HUES64 (cell line): ENCODE data around the gene POPDC2.

ENCODE experiments used
- H3K27ac ChIP-seq: 2 replicates; pipeline ENCODE4 v1.7.0; 2013; ENCODE audit warnings: low read depth, low read length, inconsistent platforms
- H3K27me3 ChIP-seq: 2 replicates; pipeline ENCODE4 v1.6.1; 2013; ENCODE audit warnings: mild to moderate bottlenecking, low read length; ENCODE audit not compliant: insufficient read depth
- H3K36me3 ChIP-seq: 2 replicates; pipeline ENCODE4 v1.6.1; 2013; ENCODE audit warnings: mild to moderate bottlenecking, low read length; ENCODE audit not compliant: insufficient read depth
- H3K4me1 ChIP-seq: 2 replicates; pipeline ENCODE4 v1.6.1; 2013; ENCODE audit warnings: mild to moderate bottlenecking, low read length, moderate library complexity; ENCODE audit not compliant: insufficient read depth
- H3K4me3 ChIP-seq: 2 replicates; pipeline ENCODE4 v1.5.1; 2013; ENCODE audit warnings: mild to moderate bottlenecking, low read length, moderate library complexity
- H3K9ac ChIP-seq: 2 replicates; pipeline ENCODE4 v1.6.1; 2013; ENCODE audit warnings: mild to moderate bottlenecking, low read depth, low read length
- H3K9me3 ChIP-seq: 2 replicates; pipeline ENCODE4 v1.6.1; 2013; ENCODE audit warnings: low read depth, low read length; ENCODE audit not compliant: insufficient read depth
- WGBS: fragments of 150-250, 120-280 bp; methylation state at CpG from one replicate; pipeline ENCODE4 v1.1.7; 2013; ENCODE audit warnings: missing lambda C conversion rate; 5-methylcytosine and 5-hydroxymethylcytosine counted together

Gene POPDC2

DNA sequence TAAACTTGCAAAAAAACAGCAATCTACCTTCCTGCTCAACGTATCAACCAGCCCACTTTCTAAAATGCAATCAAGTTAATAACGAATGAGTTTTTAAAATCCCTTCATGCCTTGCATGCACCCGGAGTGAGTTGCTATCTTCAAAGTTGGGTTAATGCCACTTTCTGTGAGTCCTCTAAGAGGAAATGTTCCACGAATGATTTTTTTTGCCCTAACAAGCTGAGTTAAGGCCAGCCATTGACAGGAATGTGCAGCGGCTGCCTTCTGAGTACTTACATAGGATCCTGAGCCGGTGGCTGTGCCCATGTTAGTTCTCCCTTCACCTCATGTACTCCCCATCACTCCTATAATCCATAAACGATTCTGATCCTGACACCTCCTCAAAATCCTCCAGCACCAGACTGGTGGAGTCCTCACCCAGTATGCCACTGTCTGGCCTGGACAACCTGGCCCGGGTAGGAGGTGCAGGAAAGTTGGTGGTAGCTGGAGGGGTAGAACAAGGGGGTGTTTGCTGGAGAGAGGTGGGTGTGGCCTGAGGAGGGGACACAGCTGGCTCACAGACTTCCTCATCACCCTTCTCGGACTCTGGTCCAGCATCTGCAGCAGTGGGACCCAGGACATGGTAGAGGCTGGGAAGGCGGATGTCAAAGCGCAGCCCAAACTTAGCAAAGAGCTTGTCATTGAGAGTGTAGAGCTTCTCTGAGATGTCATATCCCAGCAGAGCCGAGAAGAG, 12.4 kb downstream of the POPDC2 start:
- Histone ChIP-seq H3K27ac (no peak overlapping the region), H3K9me3 (no peaks in the 10 kb centered on the region), H3K9ac (no peak overlapping the region), H3K4me3 (no peak overlapping the region), H3K27me3 (no peaks in the 10 kb centered on the region), H3K36me3 (no peaks in the 10 kb centered on the region), H3K4me1 (peaks cover 8% of the 10 kb centered on the region; the same call in 1 of the 2 replicates)
- 89% methylated on average over 12 of the region's 12 CpGs for WGBS

- no peaks in the 10 kb centered on the region for H3K9me3 ChIP-seq
- H3K4me1 ChIP-seq, result peaks cover 8% of the 10 kb centered on the region; the same call in 1 of the 2 replicates
- no peak overlapping the region for H3K9ac ChIP-seq
- H3K27me3 ChIP-seq, result no peaks in the 10 kb centered on the region
- H3K27ac ChIP-seq, result no peak overlapping the region
- H3K36me3 ChIP-seq, result no peaks in the 10 kb centered on the region
- WGBS, result 89% methylated on average over 2 of the region's 2 CpGs
- H3K4me3 ChIP-seq, result no peak overlapping the region
Measured at GRCh38 chr3:119647171-119647570, 13.2 kb downstream of the POPDC2 start.

GRCh38 chr3:119645813-119646212, 14.6 kb downstream of the POPDC2 start:
- H3K9me3 ChIP-seq, result no peaks in the 10 kb centered on the region
- no peak overlapping the region for H3K27ac ChIP-seq
- H3K9ac ChIP-seq, result no peak overlapping the region
- WGBS, result 56% methylated on average over 1 of the region's 1 CpG
- no peaks in the 10 kb centered on the region for H3K27me3 ChIP-seq
- H3K36me3 ChIP-seq, result no peaks in the 10 kb centered on the region
- H3K4me1 ChIP-seq, result peaks cover 8% of the 10 kb centered on the region; the same call in 1 of the 2 replicates
- H3K4me3 ChIP-seq, result no peak overlapping the region

DNA sequence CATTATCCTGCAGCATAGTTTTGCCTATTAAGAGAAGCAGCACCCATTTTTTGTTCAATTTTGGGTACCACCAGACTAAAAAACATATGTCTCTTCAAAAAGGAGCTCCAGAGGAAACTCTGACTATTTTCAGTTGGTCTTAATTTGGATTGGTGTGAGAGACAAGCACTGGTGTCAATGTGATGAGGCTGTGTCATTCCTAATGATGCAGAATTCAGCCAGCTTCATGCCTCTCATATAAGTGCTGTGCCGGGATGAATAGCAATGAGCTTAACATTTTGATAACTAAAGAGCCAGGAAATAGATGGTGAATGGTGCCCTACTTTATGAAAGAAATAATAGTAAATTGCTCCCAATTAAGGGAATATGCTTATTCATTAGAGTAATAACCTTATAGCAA, 15.9 kb downstream of the POPDC2 start:
- Histone ChIP-seq H3K4me3 (no peak overlapping the region), H3K9me3 (no peaks in the 10 kb centered on the region), H3K27ac (no peak overlapping the region), H3K27me3 (no peaks in the 10 kb centered on the region), H3K9ac (no peak overlapping the region), H3K36me3 (no peaks in the 10 kb centered on the region), H3K4me1 (peaks cover 8% of the 10 kb centered on the region; the same call in 1 of the 2 replicates)
- 100% methylated on average over 1 of the region's 1 CpG for whole genome bisulfite sequencing

GRCh38 chr3:119643528-119643927, 16.9 kb downstream of the POPDC2 start:
- Histone ChIP-seq H3K4me1 (peaks cover 8% of the 10 kb centered on the region; the same call in 1 of the 2 replicates), H3K9ac (no peak overlapping the region), H3K27me3 (no peaks in the 10 kb centered on the region), H3K4me3 (no peak overlapping the region), H3K27ac (no peak overlapping the region), H3K9me3 (no peaks in the 10 kb centered on the region), H3K36me3 (no peaks in the 10 kb centered on the region)
- 100% methylated on average over 2 of the region's 2 CpGs for WGBS

DNA sequence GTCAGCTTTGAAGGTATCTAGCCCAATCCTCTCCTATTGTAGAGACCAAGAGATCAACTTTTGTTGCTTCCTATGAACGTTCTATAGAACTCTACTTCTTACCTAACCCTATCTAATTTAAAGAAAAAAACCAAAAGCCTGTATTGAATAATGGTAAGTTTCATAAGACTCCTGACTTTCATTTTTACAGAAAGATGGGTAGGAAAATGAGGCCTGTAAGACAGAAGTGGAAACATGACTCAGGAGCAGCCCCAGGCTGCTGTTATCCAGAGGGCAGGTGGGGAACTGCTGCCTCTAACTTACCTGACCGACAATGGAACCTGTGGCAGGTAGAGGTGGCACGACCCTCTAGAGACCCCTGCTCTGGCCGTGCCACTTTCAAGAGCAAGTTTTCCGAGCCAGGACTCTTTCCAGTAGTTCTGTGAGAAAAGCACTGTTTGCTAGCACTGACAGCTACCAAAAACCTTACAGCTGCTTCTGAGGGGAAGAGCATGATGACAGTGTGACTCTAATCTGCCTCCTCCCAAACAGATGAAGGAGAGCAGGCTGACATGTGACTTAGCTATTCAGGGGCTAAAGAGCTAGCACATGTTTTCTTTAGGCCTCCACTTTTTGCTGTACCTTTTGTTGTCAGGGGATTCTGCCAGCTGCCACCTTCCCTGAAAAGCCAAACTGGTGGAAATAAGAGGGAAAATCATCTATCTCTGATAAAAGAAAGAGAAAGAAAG, 17.5 kb downstream of the POPDC2 start:
- H3K27ac ChIP-seq, result no peak overlapping the region
- no peak overlapping the region for H3K9ac ChIP-seq
- H3K36me3 ChIP-seq, result no peaks in the 10 kb centered on the region
- WGBS, result 89% methylated on average over 5 of the region's 5 CpGs
- H3K9me3 ChIP-seq, result no peaks in the 10 kb centered on the region
- H3K4me3 ChIP-seq, result no peak overlapping the region
- peaks cover 8% of the 10 kb centered on the region; the same call in 1 of the 2 replicates for H3K4me1 ChIP-seq
- H3K27me3 ChIP-seq, result no peaks in the 10 kb centered on the region

- H3K9me3 ChIP-seq, result no peaks in the 10 kb centered on the region
- no peak overlapping the region for H3K27ac ChIP-seq
- 100% methylated on average over 2 of the region's 2 CpGs for WGBS
- H3K27me3 ChIP-seq, result no peaks in the 10 kb centered on the region
- H3K4me3 ChIP-seq, result no peak overlapping the region
- no peak overlapping the region for H3K9ac ChIP-seq
- no peaks in the 10 kb centered on the region for H3K4me1 ChIP-seq
- no peaks in the 10 kb centered on the region for H3K36me3 ChIP-seq
Measured at GRCh38 chr3:119641416-119641815, 19.0 kb downstream of the POPDC2 start.

GRCh38 chr3:119639494-119640350, 20.7 kb downstream of the POPDC2 start:
- H3K9ac ChIP-seq, result no peak overlapping the region
- no peaks in the 10 kb centered on the region for H3K36me3 ChIP-seq
- H3K27me3 ChIP-seq, result no peaks in the 10 kb centered on the region
- H3K4me3 ChIP-seq, result no peak overlapping the region
- H3K27ac ChIP-seq, result no peak overlapping the region
- no peaks in the 10 kb centered on the region for H3K4me1 ChIP-seq
- H3K9me3 ChIP-seq, result no peaks in the 10 kb centered on the region
- 100% methylated on average over 2 of the region's 2 CpGs for WGBS

- no peak overlapping the region for H3K4me3 ChIP-seq
- H3K27me3 ChIP-seq, result no peaks in the 10 kb centered on the region
- WGBS, result 97% methylated on average over 3 of the region's 3 CpGs
- no peaks in the 10 kb centered on the region for H3K9me3 ChIP-seq
- no peak overlapping the region for H3K9ac ChIP-seq
- no peaks in the 10 kb centered on the region for H3K36me3 ChIP-seq
- H3K27ac ChIP-seq, result no peak overlapping the region
- H3K4me1 ChIP-seq, result no peaks in the 10 kb centered on the region
Measured at GRCh38 chr3:119637679-119638477, 22.5 kb downstream of the POPDC2 start.

DNA sequence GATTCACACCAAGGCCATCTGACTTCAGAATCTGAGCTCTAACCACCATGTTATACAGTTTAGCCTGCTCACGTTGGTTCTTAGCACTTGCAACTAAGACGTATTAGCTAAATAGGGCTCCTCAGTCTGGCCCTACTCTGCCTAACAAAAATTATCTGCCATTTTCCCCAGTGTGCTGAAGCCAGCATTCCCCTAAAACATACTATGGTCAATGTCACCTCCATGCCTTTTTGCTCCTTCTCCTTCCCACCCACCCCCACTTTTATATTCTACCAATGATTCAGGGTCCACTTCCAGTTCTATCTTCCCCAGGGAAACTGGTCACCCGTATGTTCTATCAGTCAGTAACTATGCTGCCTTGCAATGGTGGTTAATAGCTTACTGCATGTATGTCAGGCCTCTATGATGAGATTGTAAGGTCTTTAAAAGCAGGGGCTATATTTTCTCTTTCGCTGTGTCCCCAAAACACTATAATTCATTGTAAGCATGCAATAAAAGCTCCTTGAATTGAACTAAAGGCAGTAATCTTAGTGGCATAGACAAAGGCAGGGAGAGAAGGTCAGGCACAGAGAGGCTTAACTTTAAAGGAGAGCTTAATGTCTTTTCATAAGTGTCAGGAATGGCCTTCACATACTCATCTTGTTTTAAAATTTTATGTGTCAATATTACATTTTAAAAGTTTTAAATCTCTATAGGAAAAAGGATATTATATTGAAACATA, 23.3 kb downstream of the POPDC2 start:
- no peaks in the 10 kb centered on the region for H3K36me3 ChIP-seq
- H3K9me3 ChIP-seq, result no peaks in the 10 kb centered on the region
- no peak overlapping the region for H3K4me3 ChIP-seq
- no peaks in the 10 kb centered on the region for H3K27me3 ChIP-seq
- H3K4me1 ChIP-seq, result no peaks in the 10 kb centered on the region
- WGBS, result 93% methylated on average over 3 of the region's 4 CpGs
- H3K9ac ChIP-seq, result no peak overlapping the region
- H3K27ac ChIP-seq, result no peak overlapping the region
